K562 (cell line): ENCODE data around the gene APEX1. TPM values are rescaled to one million over a fixed set of nuclear protein-coding genes. Genes with fewer than 3 reads are reported as not detected.
A peak's percentile ranks its signal among the peaks of the same experiment; 100 is the strongest.

Experiments
- CBFA2T2 ChIP-seq: fragments of 450-650 bp; conservative IDR thresholded peaks from 2 replicates; pipeline ENCODE4 v1.6.1; 2017; ENCODE audit warnings: mild to moderate bottlenecking
- DIDO1 ChIP-seq: fragments of 450-650 bp; IDR thresholded peaks from 2 replicates; pipeline ENCODE4 v1.6.1; 2016; ENCODE audit warnings: low read depth, missing biosample characterization, missing genetic modification characterization
- ESRRA ChIP-seq: fragments of 450-650 bp; IDR thresholded peaks from 2 replicates; pipeline ENCODE4 v1.6.1; 2014; ENCODE audit warnings: low read depth, mild to moderate bottlenecking, moderate library complexity, borderline replicate concordance
- FOXP1 ChIP-seq: sonication (generic); formaldehyde crosslinking; IDR thresholded peaks from 2 replicates; pipeline ENCODE4 v1.8.0; 2022; ENCODE audit warnings: mild to moderate bottlenecking, missing genetic modification reagents
- GABPA ChIP-seq: fragments of 200-800 bp; sonication (Bioruptor generic); conservative IDR thresholded peaks from 2 replicates; pipeline ENCODE4 v1.6.1; 2016; ENCODE audit warnings: low read depth, missing genetic modification characterization, missing compliant biosample characterization
- HLTF ChIP-seq: fragments of 450-650 bp; IDR thresholded peaks from 2 replicates; pipeline ENCODE4 v1.6.1; 2016
- JUND ChIP-seq, 2 experiments: IDR thresholded peaks; 2 replicates in 1 of 2; 3 replicates in 1 of 2; pipeline ENCODE4 v1.6.1; 2011; ENCODE audit warnings: borderline replicate concordance in 2 of 2, low read depth in 2 of 2, low read length in 2 of 2, improper control_type of control experiment in 1 of 2, missing biosample characterization in 1 of 2, missing genetic modification characterization in 1 of 2, missing genetic modification reagents in 1 of 2
- LEF1 ChIP-seq: fragments of 450-650 bp; IDR thresholded peaks from 2 replicates; pipeline ENCODE4 v1.6.1; 2016; ENCODE audit warnings: mild to moderate bottlenecking
- MEF2A ChIP-seq: IDR thresholded peaks from 2 replicates; pipeline ENCODE4 v1.6.1; 2011; ENCODE audit warnings: low read depth, mild to moderate bottlenecking, low read length, moderate library complexity; ENCODE audit not compliant: control insufficient read depth
- MXI1 ChIP-seq: IDR thresholded peaks from 2 replicates; pipeline ENCODE4 v1.6.1; 2011; ENCODE audit warnings: low read depth, mild to moderate bottlenecking, improper control_type of control experiment, low read length
- RBBP5 ChIP-seq: fragments of 200-600 bp; sonication (generic); IDR thresholded peaks from 2 replicates; pipeline ENCODE4 v1.6.1; 2012; ENCODE audit warnings: borderline replicate concordance, mild to moderate bottlenecking, low read length, control low read depth, inconsistent platforms; ENCODE audit not compliant: insufficient read depth, poor library complexity, severe bottlenecking
- USF2 ChIP-seq: sonication (generic); formaldehyde crosslinking; IDR thresholded peaks from 2 replicates; pipeline ENCODE4 v1.5.0; 2020; ENCODE audit warnings: missing genetic modification reagents
- ZNF584 ChIP-seq: fragments of 200-800 bp; sonication (Bioruptor generic); IDR thresholded peaks from 2 replicates; pipeline ENCODE4 v1.6.1; 2016; ENCODE audit warnings: low read depth, mild to moderate bottlenecking, missing genetic modification characterization, missing compliant biosample characterization
- polyA plus RNA-seq, 8 experiments: library from polyadenylated mRNA; depleted of rRNA in 4 of 8; stranded (reverse) in 5 of 8; unstranded in 3 of 8; fragments of >200 nt; fragmentation: Nextera tagmentation in 2 of 8; fragmentation: Illumina TruSeq in 1 of 8; extraction: Ambion mirVana in 2 of 8; extraction: Trizol in 1 of 8; gene quantifications; 2 replicates each; pipeline versions ENCODE4 v1.2.1 to v1.2.3, GENCODE V29; 2011 to 2014; ENCODE audit warnings: inconsistent platforms in 1 of 8, missing spikeins in 1 of 8
- total RNA-seq, 7 experiments: library from RNA; depleted of rRNA in 6 of 7; stranded (reverse); fragments of >200 nt in 6 of 7; fragmentation: Illumina TruSeq in 2 of 7; extraction: Trizol in 2 of 7; gene quantifications; 2 replicates each; pipeline versions ENCODE4 v1.2.1 to v1.2.3, GENCODE V29; 2011 to 2021; ENCODE audit warnings: low replicate concordance in 1 of 7
- TF ChIP-seq, protein P1 (sequence below): fragments of 450-650 bp; IDR thresholded peaks from 2 replicates; pipeline ENCODE4 v1.6.1; 2016; ENCODE audit warnings: mild to moderate bottlenecking, moderate library complexity

APEX1 gene
- total and polyA plus RNA-seq, 9 of the 15 experiments (the other 6 are each of a cell fraction or from before 2014, with no cell fraction given) = 50.2 to 274 (median 158) TPM

GRCh38 chr14:20461225-20462141, 6.5 kb downstream of the APEX1 start, which contains the start of gene PIP4P1 (continued):
- TF ChIP-seq JUND (IDR thresholded peaks at IDR 0.05; ENCODE audit: borderline replicate concordance, low read depth, low read length) (peak; percentile 68), JUND (tag; IDR thresholded peaks at IDR 0.05; ENCODE audit: borderline replicate concordance, low read depth, low read length) (no peak; the same call in 2 of the 3 replicates), DIDO1 (tag) (peak; percentile 54; the same call in 1 of the 2 replicates), HLTF (no peak), USF2 (CRISPR knock-in tag) (peak; percentile 98), FOXP1 (CRISPR knock-in tag) (0 out of 2 replicates have a peak, but pooled peaks have one; percentile 30), MXI1 (peak; percentile 35; the same call in 1 of the 2 replicates), ZNF584 (0 out of 2 replicates have a peak, but pooled peaks have one; percentile 45), GABPA (tag) (peak; percentile 22; the same call in 1 of the 2 replicates), CBFA2T2 (peak; percentile 95), LEF1 (peak; percentile 91), RBBP5 (peak; percentile 54), MEF2A (no peak), ESRRA (no peak)
- TF ChIP-seq, protein P1, sequence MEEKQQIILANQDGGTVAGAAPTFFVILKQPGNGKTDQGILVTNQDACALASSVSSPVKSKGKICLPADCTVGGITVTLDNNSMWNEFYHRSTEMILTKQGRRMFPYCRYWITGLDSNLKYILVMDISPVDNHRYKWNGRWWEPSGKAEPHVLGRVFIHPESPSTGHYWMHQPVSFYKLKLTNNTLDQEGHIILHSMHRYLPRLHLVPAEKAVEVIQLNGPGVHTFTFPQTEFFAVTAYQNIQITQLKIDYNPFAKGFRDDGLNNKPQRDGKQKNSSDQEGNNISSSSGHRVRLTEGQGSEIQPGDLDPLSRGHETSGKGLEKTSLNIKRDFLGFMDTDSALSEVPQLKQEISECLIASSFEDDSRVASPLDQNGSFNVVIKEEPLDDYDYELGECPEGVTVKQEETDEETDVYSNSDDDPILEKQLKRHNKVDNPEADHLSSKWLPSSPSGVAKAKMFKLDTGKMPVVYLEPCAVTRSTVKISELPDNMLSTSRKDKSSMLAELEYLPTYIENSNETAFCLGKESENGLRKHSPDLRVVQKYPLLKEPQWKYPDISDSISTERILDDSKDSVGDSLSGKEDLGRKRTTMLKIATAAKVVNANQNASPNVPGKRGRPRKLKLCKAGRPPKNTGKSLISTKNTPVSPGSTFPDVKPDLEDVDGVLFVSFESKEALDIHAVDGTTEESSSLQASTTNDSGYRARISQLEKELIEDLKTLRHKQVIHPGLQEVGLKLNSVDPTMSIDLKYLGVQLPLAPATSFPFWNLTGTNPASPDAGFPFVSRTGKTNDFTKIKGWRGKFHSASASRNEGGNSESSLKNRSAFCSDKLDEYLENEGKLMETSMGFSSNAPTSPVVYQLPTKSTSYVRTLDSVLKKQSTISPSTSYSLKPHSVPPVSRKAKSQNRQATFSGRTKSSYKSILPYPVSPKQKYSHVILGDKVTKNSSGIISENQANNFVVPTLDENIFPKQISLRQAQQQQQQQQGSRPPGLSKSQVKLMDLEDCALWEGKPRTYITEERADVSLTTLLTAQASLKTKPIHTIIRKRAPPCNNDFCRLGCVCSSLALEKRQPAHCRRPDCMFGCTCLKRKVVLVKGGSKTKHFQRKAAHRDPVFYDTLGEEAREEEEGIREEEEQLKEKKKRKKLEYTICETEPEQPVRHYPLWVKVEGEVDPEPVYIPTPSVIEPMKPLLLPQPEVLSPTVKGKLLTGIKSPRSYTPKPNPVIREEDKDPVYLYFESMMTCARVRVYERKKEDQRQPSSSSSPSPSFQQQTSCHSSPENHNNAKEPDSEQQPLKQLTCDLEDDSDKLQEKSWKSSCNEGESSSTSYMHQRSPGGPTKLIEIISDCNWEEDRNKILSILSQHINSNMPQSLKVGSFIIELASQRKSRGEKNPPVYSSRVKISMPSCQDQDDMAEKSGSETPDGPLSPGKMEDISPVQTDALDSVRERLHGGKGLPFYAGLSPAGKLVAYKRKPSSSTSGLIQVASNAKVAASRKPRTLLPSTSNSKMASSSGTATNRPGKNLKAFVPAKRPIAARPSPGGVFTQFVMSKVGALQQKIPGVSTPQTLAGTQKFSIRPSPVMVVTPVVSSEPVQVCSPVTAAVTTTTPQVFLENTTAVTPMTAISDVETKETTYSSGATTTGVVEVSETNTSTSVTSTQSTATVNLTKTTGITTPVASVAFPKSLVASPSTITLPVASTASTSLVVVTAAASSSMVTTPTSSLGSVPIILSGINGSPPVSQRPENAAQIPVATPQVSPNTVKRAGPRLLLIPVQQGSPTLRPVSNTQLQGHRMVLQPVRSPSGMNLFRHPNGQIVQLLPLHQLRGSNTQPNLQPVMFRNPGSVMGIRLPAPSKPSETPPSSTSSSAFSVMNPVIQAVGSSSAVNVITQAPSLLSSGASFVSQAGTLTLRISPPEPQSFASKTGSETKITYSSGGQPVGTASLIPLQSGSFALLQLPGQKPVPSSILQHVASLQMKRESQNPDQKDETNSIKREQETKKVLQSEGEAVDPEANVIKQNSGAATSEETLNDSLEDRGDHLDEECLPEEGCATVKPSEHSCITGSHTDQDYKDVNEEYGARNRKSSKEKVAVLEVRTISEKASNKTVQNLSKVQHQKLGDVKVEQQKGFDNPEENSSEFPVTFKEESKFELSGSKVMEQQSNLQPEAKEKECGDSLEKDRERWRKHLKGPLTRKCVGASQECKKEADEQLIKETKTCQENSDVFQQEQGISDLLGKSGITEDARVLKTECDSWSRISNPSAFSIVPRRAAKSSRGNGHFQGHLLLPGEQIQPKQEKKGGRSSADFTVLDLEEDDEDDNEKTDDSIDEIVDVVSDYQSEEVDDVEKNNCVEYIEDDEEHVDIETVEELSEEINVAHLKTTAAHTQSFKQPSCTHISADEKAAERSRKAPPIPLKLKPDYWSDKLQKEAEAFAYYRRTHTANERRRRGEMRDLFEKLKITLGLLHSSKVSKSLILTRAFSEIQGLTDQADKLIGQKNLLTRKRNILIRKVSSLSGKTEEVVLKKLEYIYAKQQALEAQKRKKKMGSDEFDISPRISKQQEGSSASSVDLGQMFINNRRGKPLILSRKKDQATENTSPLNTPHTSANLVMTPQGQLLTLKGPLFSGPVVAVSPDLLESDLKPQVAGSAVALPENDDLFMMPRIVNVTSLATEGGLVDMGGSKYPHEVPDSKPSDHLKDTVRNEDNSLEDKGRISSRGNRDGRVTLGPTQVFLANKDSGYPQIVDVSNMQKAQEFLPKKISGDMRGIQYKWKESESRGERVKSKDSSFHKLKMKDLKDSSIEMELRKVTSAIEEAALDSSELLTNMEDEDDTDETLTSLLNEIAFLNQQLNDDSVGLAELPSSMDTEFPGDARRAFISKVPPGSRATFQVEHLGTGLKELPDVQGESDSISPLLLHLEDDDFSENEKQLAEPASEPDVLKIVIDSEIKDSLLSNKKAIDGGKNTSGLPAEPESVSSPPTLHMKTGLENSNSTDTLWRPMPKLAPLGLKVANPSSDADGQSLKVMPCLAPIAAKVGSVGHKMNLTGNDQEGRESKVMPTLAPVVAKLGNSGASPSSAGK = peak; percentile 97
